Pancreas (tissue), 10 donors: ENCODE data around the gene TANC1. TPM values are rescaled to one million over a fixed set of nuclear protein-coding genes. Genes with fewer than 3 reads are reported as not detected.

ENCODE experiments used
- ATAC-seq, 4 donors: fragments of 200-7000 bp; cut with Tn5 transposase; one replicate each; pipeline versions ENCODE4 v1.8.0 to v1.9.1; 2020; ENCODE audit warnings: mild to moderate bottlenecking in 4 of 4, moderate library complexity in 4 of 4
- DNase-seq, 6 donors: peaks; one replicate each; pipeline ENCODE4 v3.0.0-alpha.2; 2020
- FAIRE-seq: peaks from 2 replicates; lab custom pipeline; 2012; peaks lifted over from hg19 to GRCh38; lab: Jason Lieb, UNC
- H3K27ac ChIP-seq, 4 donors: fragments of 200-600 bp; sonication (generic); 1 replicate in 3 of 4; 2 replicates in 1 of 4; pipeline versions ENCODE4 v1.5.0 to v1.8.0; 2020
- H3K27me3 ChIP-seq, 4 donors: fragments of 200-600 bp; one replicate each; pipeline ENCODE4 v1.8.0; 2021
- H3K36me3 ChIP-seq, 3 donors: fragments of 200-600 bp; sonication (generic) in 1 of 3; one replicate each; pipeline versions ENCODE4 v1.5.0 to v1.8.0; 2020 to 2021
- H3K4me1 ChIP-seq, 3 donors: fragments of 200-600 bp; one replicate each; pipeline ENCODE4 v1.8.0; 2021
- H3K4me3 ChIP-seq, 4 donors: fragments of 200-600 bp; sonication (generic) in 2 of 4; one replicate each; pipeline versions ENCODE4 v1.5.0 to v1.8.0; 2020 to 2021
- H3K9me3 ChIP-seq, 4 donors: fragments of 200-600 bp; one replicate each; pipeline ENCODE4 v1.8.0; 2021
- CTCF ChIP-seq, 4 donors: fragments of 200-600 bp; sonication (generic) in 3 of 4; IDR thresholded peaks; one replicate each; pipeline versions ENCODE4 v1.5.0 to v1.8.0; 2021; ENCODE audit warnings: antibody characterized with exemption in 4 of 4
- WGBS, 2 donors: extraction: QIAGEN DNeasy Blood & Tissue Kit; methylation state at CpG; one replicate each; pipeline ENCODE4 v1.1.7; 2013; 5-methylcytosine and 5-hydroxymethylcytosine counted together
- intact Hi-C, 3 donors: fragments of 100-400 bp; cut with DNase I; formaldehyde crosslinking; loops; one replicate each; pipeline versions ENCODE4 v1.11.1 to v1.14.2; 2022
- polyA plus RNA-seq, 2 donors: library from polyadenylated mRNA; stranded (reverse); fragments of 200-250 nt; gene quantifications; one replicate each; pipeline ENCODE4 v1.2.3, GENCODE V29; 2013
- total RNA-seq, 6 donors: library from RNA; stranded (reverse); fragmentation: NEBNext Ultra II Directional in 4 of 6; extraction: Animal tissue kit (Norgen Biotek cat#: 25700) in 4 of 6; gene quantifications; one replicate each; pipeline versions ENCODE4 v1.2.1 to v1.2.4, GENCODE V29; 2021 to 2023
- donor health status: healthy with polysubstance abuse.
- donor health status: DM: no; HTN: no; CAD: no; lungs with moderate emphysema.
- donor health status: DM: no; HTN: no; CAD: no.
- donor health status: control.
- donor health status: control.
- donor health status: Bipolar disorder and iron deficiency.
- donor health status: DM: yes; HTN: yes; CAD: no.
- donor health status: DM: no; HTN: no; CAD: no.
- donor health status: DM: no; HTN: no; CAD: no.
- donor health status: DM: yes; HTN: yes; CAD: no.

Gene TANC1
- total and polyA plus RNA-seq, 8 donors, result 9.0 to 17.6 (median 10.5) TPM

GRCh38 chr2:159195697-159196096 lies 227.3 kb downstream of the TANC1 start:
- Histone ChIP-seq H3K4me3 (no peak overlapping the region), H3K36me3 (peaks cover 3 to 23% (median 3%) of the 10 kb centered on the region in 3 donors), H3K27ac (no peak overlapping the region), H3K4me1 (no peaks in the 10 kb centered on the region), H3K27me3 (no peaks in the 10 kb centered on the region), H3K9me3 (no peaks in the 10 kb centered on the region)
- WGBS, 2 donors, result 97 to 99% methylated on average over 6 of the region's 6 CpGs
- FAIRE-seq (no peak), ATAC-seq (no peak), DNase-seq (no peak)
- intact Hi-C loops, result no loop called here
- no peak for TF ChIP-seq CTCF (IDR thresholded peaks at IDR 0.05)

- no peak for DNase-seq
- Histone ChIP-seq H3K27me3 (no peaks in the 10 kb centered on the region), H3K4me3 (no peak overlapping the region), H3K27ac (no peak overlapping the region), H3K4me1 (no peaks in the 10 kb centered on the region), H3K36me3 (peaks cover 3 to 23% (median 3%) of the 10 kb centered on the region in 3 donors), H3K9me3 (no peaks in the 10 kb centered on the region)
- WGBS, 2 donors, result 96 to 99% methylated on average over 14 of the region's 14 CpGs
- ATAC-seq, result no peak
- FAIRE-seq, result no peak
- intact Hi-C loops, result no loop called here
- no peak for TF ChIP-seq CTCF (IDR thresholded peaks at IDR 0.05)
Observed at GRCh38 chr2:159196393-159196925, 228.0 kb downstream of the TANC1 start.

- Histone ChIP-seq H3K4me1 (peaks cover 0 to 4% (median 0%) of the 10 kb centered on the region in 3 donors), H3K36me3 (peaks cover 3 to 19% (median 3%) of the 10 kb centered on the region in 3 donors), H3K9me3 (no peaks in the 10 kb centered on the region), H3K27ac (no peak overlapping the region), H3K4me3 (no peak overlapping the region), H3K27me3 (no peaks in the 10 kb centered on the region)
- TF ChIP-seq CTCF (IDR thresholded peaks at IDR 0.05), result no peak
- DNase-seq, result no peak
- intact Hi-C loops, result no loop called here
- no peak for FAIRE-seq
- 94 to 95% methylated on average over 9 of the region's 9 CpGs for WGBS, 2 donors
- no peak for ATAC-seq
Observed at GRCh38 chr2:159199236-159199635, 230.8 kb downstream of the TANC1 start.

GRCh38 chr2:159199761-159200465 lies 231.5 kb downstream of the TANC1 start:
- no peak for FAIRE-seq
- peaks cover under 1 to 19% (median 3%) of the 10 kb centered on the region in 3 donors for H3K36me3 ChIP-seq
- intact Hi-C loops, result no loop called here
- H3K4me3 ChIP-seq, result no peak overlapping the region
- no peak overlapping the region for H3K27ac ChIP-seq
- H3K4me1 ChIP-seq, result peaks cover 0 to 4% (median 0%) of the 10 kb centered on the region in 3 donors
- no peak for ATAC-seq
- no peak for TF ChIP-seq CTCF (IDR thresholded peaks at IDR 0.05)
- H3K27me3 ChIP-seq, result no peaks in the 10 kb centered on the region
- 93 to 95% methylated on average over 4 of the region's 4 CpGs for WGBS, 2 donors
- no peaks in the 10 kb centered on the region for H3K9me3 ChIP-seq
- no peak for DNase-seq

GRCh38 chr2:159200498-159200897 lies 232.1 kb downstream of the TANC1 start:
- no peak for FAIRE-seq
- ATAC-seq, result no peak
- intact Hi-C loops, result no loop called here
- Histone ChIP-seq H3K9me3 (no peaks in the 10 kb centered on the region), H3K4me1 (peaks cover 0 to 4% (median 0%) of the 10 kb centered on the region in 3 donors), H3K27ac (no peak overlapping the region), H3K36me3 (peaks cover 0 to 19% (median 3%) of the 10 kb centered on the region in 3 donors), H3K4me3 (no peak overlapping the region), H3K27me3 (no peaks in the 10 kb centered on the region)
- TF ChIP-seq CTCF (IDR thresholded peaks at IDR 0.05), result no peak
- WGBS, 2 donors, result 85 to 89% methylated on average over 1 of the region's 1 CpG
- DNase-seq, result no peak
